ES-I3 (cell line): Measurements from ENCODE around the gene DMD.

Experiments
- H3K36me3 ChIP-seq: 2 replicates; pipeline ENCODE4 v1.6.1; 2013; ENCODE audit warnings: mild to moderate bottlenecking, low read length, control low read depth, moderate library complexity; ENCODE audit not compliant: insufficient read depth
- H3K4me1 ChIP-seq: 2 replicates; pipeline ENCODE4 v1.6.1; 2013; ENCODE audit warnings: mild to moderate bottlenecking, control low read depth, low read length; ENCODE audit not compliant: insufficient read depth
- H3K9ac ChIP-seq: 2 replicates; pipeline ENCODE4 v1.6.1; 2013; ENCODE audit warnings: low read depth, mild to moderate bottlenecking, low read length, moderate library complexity
- H3K9me3 ChIP-seq: 2 replicates; pipeline ENCODE4 v1.6.1; 2013; ENCODE audit warnings: mild to moderate bottlenecking, low read length, moderate library complexity; ENCODE audit not compliant: control insufficient read depth, insufficient read depth

DMD gene

DNA sequence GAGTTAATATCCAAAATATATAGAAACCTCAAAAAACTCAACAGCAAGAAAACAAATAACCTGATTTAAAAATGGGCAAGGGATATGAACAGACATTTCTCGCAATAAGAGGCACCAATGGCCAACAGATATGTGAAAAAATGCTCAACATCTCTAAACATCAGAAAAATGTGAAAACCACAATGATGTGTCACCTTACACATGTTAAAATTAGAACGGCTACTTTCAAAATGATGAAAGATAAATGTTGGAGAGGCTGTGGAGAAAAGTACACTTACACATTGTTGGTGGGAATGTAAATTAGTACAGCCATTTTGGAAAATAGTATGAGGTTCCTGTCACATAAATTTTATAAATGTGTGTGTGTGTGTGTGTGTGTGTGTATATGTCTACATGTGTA lies 731.3 kb downstream of the DMD start:
- no peaks in the 10 kb centered on the region for H3K9me3 ChIP-seq
- no peaks in the 10 kb centered on the region for H3K36me3 ChIP-seq
- no peak overlapping the region for H3K9ac ChIP-seq
- no peaks in the 10 kb centered on the region for H3K4me1 ChIP-seq

DNA sequence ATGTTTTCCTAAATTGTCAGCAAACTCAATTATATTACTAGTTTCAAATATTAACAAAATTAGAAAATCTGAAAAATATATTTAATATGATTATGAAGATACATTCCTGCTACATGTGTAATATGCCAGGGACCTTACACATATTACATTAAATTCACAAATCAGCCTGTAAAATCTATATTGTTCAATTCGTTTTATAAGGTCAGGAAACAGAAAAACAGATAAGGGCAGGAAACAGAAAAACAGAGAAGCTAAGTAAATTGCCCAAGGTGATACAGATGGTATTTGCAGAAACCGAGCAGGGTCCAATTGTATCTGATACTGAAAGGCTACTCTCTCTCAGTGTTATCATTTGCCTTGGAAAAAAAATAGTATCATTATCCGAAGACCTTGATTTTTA lies 739.0 kb downstream of the DMD start:
- no peak overlapping the region for H3K9ac ChIP-seq
- no peaks in the 10 kb centered on the region for H3K36me3 ChIP-seq
- no peaks in the 10 kb centered on the region for H3K9me3 ChIP-seq

GRCh38 chrX:32455704-32456103 lies 755.6 kb downstream of the DMD start:
- no peaks in the 10 kb centered on the region for H3K4me1 ChIP-seq
- no peak overlapping the region for H3K9ac ChIP-seq
- no peaks in the 10 kb centered on the region for H3K36me3 ChIP-seq
- no peaks in the 10 kb centered on the region for H3K9me3 ChIP-seq

More for the DNA sequence above, 739.0 kb downstream of the DMD start:
- no peaks in the 10 kb centered on the region for H3K4me1 ChIP-seq

GRCh38 chrX:32451954-32452695 lies 759.2 kb downstream of the DMD start:
- no peaks in the 10 kb centered on the region for H3K9me3 ChIP-seq
- H3K36me3 ChIP-seq, result no peaks in the 10 kb centered on the region

GRCh38 chrX:32448945-32449344 lies 762.4 kb downstream of the DMD start:
- no peaks in the 10 kb centered on the region for H3K4me1 ChIP-seq
- no peak overlapping the region for H3K9ac ChIP-seq
- H3K36me3 ChIP-seq, result no peaks in the 10 kb centered on the region
- no peaks in the 10 kb centered on the region for H3K9me3 ChIP-seq

More at GRCh38 chrX:32451954-32452695, 759.2 kb downstream of the DMD start:
- Histone ChIP-seq H3K9ac (no peak overlapping the region), H3K4me1 (no peaks in the 10 kb centered on the region)

DNA sequence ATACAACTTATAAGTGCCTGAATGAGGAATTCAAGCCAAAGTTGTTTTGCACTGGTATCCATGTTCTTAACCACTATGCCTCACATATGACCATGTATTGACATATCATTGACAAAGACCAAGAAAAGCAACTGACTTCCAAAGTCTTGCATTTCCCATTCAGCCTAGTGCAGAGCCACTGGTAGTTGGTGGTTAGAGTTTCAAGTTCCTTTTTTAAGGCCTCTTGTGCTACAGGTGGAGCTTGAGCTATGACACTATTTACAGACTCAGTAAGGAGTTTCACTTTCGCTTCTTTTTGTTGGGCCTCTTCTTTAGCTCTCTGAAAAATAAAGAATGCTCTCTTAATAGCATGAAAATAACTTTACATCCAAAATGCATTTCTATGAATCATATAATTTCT lies 763.0 kb downstream of the DMD start:
- no peak overlapping the region for H3K9ac ChIP-seq
- no peaks in the 10 kb centered on the region for H3K36me3 ChIP-seq

GRCh38 chrX:32447640-32448039 lies 763.7 kb downstream of the DMD start:
- Histone ChIP-seq H3K36me3 (no peaks in the 10 kb centered on the region), H3K4me1 (no peaks in the 10 kb centered on the region), H3K9me3 (no peaks in the 10 kb centered on the region), H3K9ac (no peak overlapping the region)

More for the DNA sequence above, 763.0 kb downstream of the DMD start:
- Histone ChIP-seq H3K4me1 (no peaks in the 10 kb centered on the region), H3K9me3 (no peaks in the 10 kb centered on the region)

GRCh38 chrX:32443841-32444240 lies 767.5 kb downstream of the DMD start:
- no peaks in the 10 kb centered on the region for H3K4me1 ChIP-seq
- H3K9ac ChIP-seq, result no peak overlapping the region
- H3K36me3 ChIP-seq, result no peaks in the 10 kb centered on the region
- H3K9me3 ChIP-seq, result no peaks in the 10 kb centered on the region

DNA sequence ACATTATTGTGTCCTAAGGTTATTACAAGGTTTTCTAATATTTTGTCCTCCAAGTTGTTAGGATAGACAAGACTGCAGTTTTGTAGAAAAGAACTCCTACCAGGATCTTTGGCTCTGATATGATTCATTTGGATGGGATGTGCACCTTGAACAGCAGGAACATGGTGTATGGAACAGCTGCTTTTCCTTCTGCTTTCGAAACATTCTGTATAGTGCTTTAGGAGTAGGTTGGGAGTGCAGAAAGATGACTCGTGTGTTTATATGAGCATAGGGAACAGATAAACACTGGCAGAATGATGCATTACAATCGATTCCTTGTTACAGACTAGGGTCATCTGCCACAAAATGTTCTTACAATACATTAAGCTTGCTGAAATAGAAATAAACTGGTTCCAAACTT lies 790.1 kb downstream of the DMD start:
- Histone ChIP-seq H3K4me1 (no peaks in the 10 kb centered on the region), H3K36me3 (no peaks in the 10 kb centered on the region), H3K9me3 (no peaks in the 10 kb centered on the region), H3K9ac (no peak overlapping the region)

GRCh38 chrX:32408389-32408788 lies 803.0 kb downstream of the DMD start:
- no peaks in the 10 kb centered on the region for H3K9me3 ChIP-seq
- no peaks in the 10 kb centered on the region for H3K4me1 ChIP-seq
- no peak overlapping the region for H3K9ac ChIP-seq
- H3K36me3 ChIP-seq, result no peaks in the 10 kb centered on the region

GRCh38 chrX:32397562-32398216 lies 813.7 kb downstream of the DMD start:
- Histone ChIP-seq H3K36me3 (no peaks in the 10 kb centered on the region), H3K9me3 (no peaks in the 10 kb centered on the region), H3K9ac (no peak overlapping the region), H3K4me1 (no peaks in the 10 kb centered on the region)

DNA sequence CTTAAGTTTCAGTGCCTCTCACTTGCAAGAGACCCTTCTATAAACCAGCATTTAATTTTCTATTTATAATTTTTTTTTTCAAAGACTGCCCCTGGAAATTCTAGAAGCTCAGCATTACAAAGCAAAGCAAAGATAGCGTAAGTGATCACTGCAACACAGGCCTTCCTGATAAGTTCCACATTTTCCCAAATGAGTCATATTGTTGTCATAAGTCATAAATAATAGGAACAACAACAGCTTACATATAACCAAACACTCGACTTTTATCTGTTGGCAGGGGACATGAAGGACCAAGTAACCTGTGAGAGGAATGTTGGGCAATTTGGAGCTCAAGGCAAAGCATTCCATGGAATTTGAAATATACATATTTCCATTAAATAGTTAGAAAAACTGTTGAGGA lies 815.5 kb downstream of the DMD start:
- no peaks in the 10 kb centered on the region for H3K9me3 ChIP-seq
- H3K9ac ChIP-seq, result no peak overlapping the region
- no peaks in the 10 kb centered on the region for H3K4me1 ChIP-seq
- no peaks in the 10 kb centered on the region for H3K36me3 ChIP-seq

DNA sequence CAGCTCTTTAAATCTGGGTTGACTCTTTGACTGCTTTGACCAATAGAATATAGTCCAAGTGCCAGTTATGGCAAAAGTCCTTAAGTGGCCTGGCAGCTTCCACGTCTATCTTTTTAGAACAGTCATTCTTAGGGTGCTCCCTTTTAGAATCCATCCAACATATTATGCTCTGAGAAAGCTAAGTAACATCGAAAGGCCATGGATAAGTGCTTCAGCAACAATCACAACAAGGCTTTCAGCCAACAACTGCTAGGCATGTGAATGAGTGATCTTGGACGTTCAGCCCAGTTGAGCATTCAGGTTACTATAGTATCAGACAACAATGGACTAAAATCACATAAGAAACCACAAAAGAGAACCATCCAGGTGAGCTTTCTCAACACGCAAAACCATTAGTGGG lies 818.7 kb downstream of the DMD start:
- H3K9ac ChIP-seq, result no peak overlapping the region
- H3K36me3 ChIP-seq, result no peaks in the 10 kb centered on the region
- H3K9me3 ChIP-seq, result no peaks in the 10 kb centered on the region
- H3K4me1 ChIP-seq, result no peaks in the 10 kb centered on the region

DNA sequence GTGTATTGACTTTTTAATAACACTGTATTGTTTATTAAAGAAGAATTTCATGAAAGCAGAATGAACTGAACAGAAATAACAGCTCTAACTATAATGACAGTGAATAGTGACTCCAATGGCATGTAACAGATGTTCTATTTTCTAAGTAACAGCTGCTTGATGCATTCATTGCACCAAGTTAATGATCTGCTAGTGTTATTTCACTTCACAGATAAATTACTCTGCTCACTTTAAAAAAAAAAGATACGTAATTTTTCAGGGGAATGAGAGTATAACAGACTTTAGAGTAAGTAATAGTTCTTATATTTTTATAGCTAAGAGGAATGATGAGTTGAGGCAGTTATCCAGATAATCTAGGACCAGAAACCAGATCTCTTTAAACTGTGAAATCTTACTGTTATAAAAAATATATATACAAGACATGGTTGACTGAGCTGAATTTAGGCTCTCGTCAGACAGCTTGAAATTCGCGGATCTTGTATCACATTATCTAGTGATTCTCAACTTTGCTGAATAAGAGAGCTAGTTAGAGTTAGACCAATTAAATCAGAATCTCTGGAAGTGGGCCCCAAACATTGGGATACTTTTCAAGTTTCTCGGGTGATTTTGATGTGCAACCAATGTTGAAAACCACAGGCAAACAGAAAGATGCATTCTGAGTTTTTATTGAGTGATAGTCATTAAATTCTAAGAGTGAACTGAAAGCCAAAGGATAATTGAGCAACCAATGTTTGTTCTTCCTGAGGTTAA lies 840.7 kb downstream of the DMD start:
- H3K9me3 ChIP-seq, result no peaks in the 10 kb centered on the region
- no peak overlapping the region for H3K9ac ChIP-seq
- no peaks in the 10 kb centered on the region for H3K4me1 ChIP-seq
- no peaks in the 10 kb centered on the region for H3K36me3 ChIP-seq
